AG04450 (cell line): Measurements from ENCODE around the gene LRP1B. TPM values are rescaled to one million over a fixed set of nuclear protein-coding genes. Genes with fewer than 3 reads are reported as not detected.

Experiments used
- CTCF ChIA-PET: fragments of 300-600, 350-600 bp; formaldehyde crosslinking; extraction: SDS; loops from one replicate; lab custom pipeline; 2022; ENCODE audit warnings: antibody characterized with exemption, inconsistent platforms; lab: Charles Lee
- POLR2A ChIA-PET: fragments of 350-600 bp; formaldehyde crosslinking; extraction: SDS; loops from one replicate; lab custom pipeline; 2021; ENCODE audit warnings: antibody characterized with exemption, inconsistent platforms; lab: Yijun Ruan, JAX
- DNase-seq: peaks from one replicate; pipeline ENCODE4 v3.0.0-alpha.2; 2011; ENCODE audit warnings: low read depth, low spot score
- H3K27ac ChIP-seq: one replicate; pipeline ENCODE4 v1.5.1; 2012; ENCODE audit warnings: low read depth, low read length, control low read depth
- H3K27me3 ChIP-seq: one replicate; pipeline ENCODE4 v1.6.0; 2012; ENCODE audit warnings: low read length; ENCODE audit not compliant: control insufficient read depth, insufficient read depth
- H3K4me3 ChIP-seq: 2 replicates; pipeline ENCODE4 v1.5.1; 2011; ENCODE audit warnings: mild to moderate bottlenecking, low read depth, low read length, control low read depth
- H3K9me3 ChIP-seq: 2 replicates; pipeline ENCODE4 v1.5.1; 2012; ENCODE audit warnings: low read length; ENCODE audit not compliant: control insufficient read depth, insufficient read depth
- CTCF ChIP-seq: IDR thresholded peaks from 2 replicates; pipeline ENCODE4 v1.5.1; 2011; ENCODE audit warnings: low read depth, low read length, control low read depth, inconsistent platforms
- polyA plus RNA-seq: library from polyadenylated mRNA; depleted of rRNA; stranded (reverse); fragments of >200 nt; gene quantifications from 2 replicates; pipeline ENCODE4 v1.2.3, GENCODE V29; 2011

The LRP1B gene
- polyA plus RNA-seq, 1 experiment: 0.15 TPM

DNA sequence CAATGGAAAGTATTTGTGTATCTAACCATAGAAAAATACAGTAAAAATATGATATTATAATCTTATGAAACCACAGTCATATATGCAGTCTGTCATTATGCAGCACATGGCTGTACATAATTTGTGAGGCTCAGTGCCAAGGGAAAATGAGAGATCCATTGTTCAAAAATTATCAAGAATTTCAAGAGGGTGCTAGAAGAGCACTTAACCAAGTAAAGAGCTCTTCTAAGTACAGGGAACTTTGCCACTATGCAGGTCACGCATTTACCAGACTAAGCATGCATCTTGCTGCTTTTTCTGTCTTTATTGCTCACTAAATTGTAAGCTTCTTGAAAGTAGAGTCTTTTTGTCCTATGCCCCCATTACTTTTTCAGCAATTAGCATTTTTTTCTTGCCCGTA lies 438.0 kb downstream of the LRP1B start:
- H3K27ac ChIP-seq: no peak overlapping the region
- no peaks in the 10 kb centered on the region for H3K9me3 ChIP-seq
- H3K4me3 ChIP-seq: no peak overlapping the region
- no peak for TF ChIP-seq CTCF
- ChIA-PET POLR2A (no interaction called here), CTCF (interaction anchor here (1.0 kb wide), 1 partner anchor 12 kb away, joined by 4 read pairs; no protein-coding TSS in a partner anchor)
- H3K27me3 ChIP-seq: no peaks in the 10 kb centered on the region
- DNase-seq: no peak

DNA sequence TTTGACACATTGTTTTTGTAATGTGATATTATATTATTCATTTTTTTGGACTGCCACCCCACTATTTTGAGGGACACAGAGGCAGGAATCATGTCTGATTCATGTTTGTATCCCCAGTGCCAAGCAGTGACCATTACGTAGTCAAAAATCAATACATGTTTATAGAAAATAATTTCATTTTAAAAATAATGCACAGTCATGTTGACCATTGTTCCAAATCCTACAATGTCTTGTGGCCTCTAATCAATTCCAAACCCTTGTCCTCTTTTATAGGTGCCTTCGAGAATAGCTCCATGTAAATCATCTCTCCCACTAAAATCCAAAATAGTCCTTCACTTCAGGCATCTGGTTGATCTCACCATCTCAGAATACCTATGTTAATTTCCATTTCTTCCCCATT lies 454.7 kb downstream of the LRP1B start:
- Histone ChIP-seq H3K4me3 (no peak overlapping the region), H3K27ac (no peak overlapping the region), H3K27me3 (no peaks in the 10 kb centered on the region), H3K9me3 (no peaks in the 10 kb centered on the region)
- POLR2A ChIA-PET: no interaction called here
- TF ChIP-seq CTCF: no peak
- CTCF ChIA-PET: no interaction called here
- no peak for DNase-seq

DNA sequence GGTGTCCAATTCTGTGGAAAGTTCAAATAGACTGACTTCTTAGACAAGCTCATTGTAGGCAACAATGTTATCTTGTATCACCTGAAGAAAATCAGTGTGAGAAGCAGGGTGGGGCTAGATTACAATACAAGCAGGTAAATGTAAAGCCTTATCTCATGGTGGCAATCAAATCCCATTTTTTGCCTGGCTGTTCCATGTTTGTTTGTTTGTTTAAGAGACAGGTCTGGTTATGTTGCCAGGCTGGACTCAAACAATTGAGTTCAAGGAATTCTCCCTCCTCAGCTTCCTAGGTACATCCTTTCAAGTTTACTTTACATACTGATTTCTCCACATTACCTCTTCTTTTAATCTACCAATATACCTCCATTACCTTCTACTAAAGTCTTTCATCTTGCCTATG lies 464.6 kb downstream of the LRP1B start:
- ChIA-PET POLR2A (no interaction called here), CTCF (no interaction called here)
- Histone ChIP-seq H3K27ac (no peak overlapping the region), H3K9me3 (no peaks in the 10 kb centered on the region), H3K4me3 (no peak overlapping the region), H3K27me3 (no peaks in the 10 kb centered on the region)
- no peak for TF ChIP-seq CTCF
- DNase-seq: no peak

DNA sequence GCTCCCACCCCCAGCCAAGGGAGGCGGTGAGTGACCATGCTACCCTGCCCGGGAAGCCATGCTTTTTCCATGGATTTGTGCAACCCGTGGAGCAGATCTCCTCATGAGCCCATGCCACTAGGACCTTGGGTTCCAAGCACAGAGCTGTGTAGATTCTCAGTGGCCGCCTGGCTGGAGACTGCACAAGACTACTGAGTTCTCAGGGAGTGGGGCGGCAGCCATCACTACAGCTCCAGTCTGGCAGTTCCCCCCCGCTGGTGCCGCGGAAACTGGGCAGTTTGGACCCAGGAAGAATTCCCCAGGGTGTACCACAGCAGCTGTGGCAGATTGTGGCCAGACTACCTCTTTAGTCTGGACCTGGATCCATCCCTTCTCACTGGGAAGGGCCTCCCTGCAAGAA lies 470.6 kb downstream of the LRP1B start:
- ChIA-PET CTCF (no interaction called here), POLR2A (no interaction called here)
- Histone ChIP-seq H3K4me3 (no peak overlapping the region), H3K9me3 (no peaks in the 10 kb centered on the region), H3K27me3 (no peaks in the 10 kb centered on the region), H3K27ac (no peak overlapping the region)
- no peak for DNase-seq
- no peak for TF ChIP-seq CTCF

DNA sequence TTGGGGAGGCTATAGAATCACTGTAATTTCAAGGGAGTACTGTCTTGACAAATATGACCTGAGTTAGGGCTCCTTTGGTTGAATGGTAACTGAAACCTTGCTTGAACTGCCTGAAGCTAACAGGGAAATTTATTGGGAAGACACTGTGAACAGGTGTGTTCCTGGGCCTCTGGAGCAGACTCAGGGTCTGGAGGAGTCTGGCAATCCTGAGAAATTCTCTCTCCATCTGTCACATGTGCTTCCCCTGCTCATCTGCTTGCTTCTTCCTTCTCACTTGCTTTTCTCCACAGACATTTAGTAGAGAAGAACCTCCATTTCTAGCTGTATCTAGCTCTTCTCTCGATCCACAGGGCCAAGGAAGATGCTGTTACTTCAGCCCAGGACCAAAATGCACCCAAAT lies 476.5 kb downstream of the LRP1B start:
- H3K27me3 ChIP-seq: no peaks in the 10 kb centered on the region
- CTCF ChIA-PET: no interaction called here
- H3K4me3 ChIP-seq: no peak overlapping the region
- DNase-seq: no peak
- H3K27ac ChIP-seq: no peak overlapping the region
- TF ChIP-seq CTCF: no peak
- H3K9me3 ChIP-seq: no peaks in the 10 kb centered on the region
- POLR2A ChIA-PET: no interaction called here
